CD4-positive, alpha-beta memory T cell (primary cell): ENCODE data around the gene HIC1. TPM values are rescaled to one million over a fixed set of nuclear protein-coding genes. Genes with fewer than 3 reads are reported as not detected.

ENCODE experiments used
- CTCF ChIA-PET: fragments of 350-600 bp; sonication (Branson Sonifier 250); formaldehyde crosslinking; loops from one replicate; lab custom pipeline; 2021; ENCODE audit warnings: inconsistent platforms; ENCODE audit not compliant: partially characterized antibody; lab: Charles Lee
- POLR2A ChIA-PET: fragments of 350-600 bp; sonication (Branson Sonifier 250); formaldehyde crosslinking; loops from one replicate; lab custom pipeline; 2021; ENCODE audit not compliant: partially characterized antibody; lab: Charles Lee
- DNase-seq, 5 donors: peaks; one replicate each; pipeline versions ENCODE4 v3.0.0 to v3.0.0-alpha.2; 2020 to 2022; ENCODE audit warnings: mixed read lengths in 1 of 5
- H3K27ac ChIP-seq: one replicate; pipeline ENCODE4 v1.7.0; 2013; ENCODE audit warnings: low read depth, low read length
- H3K27me3 ChIP-seq: 2 replicates; pipeline ENCODE4 v1.7.0; 2013; ENCODE audit warnings: mild to moderate bottlenecking, low read length, moderate library complexity; ENCODE audit not compliant: insufficient read depth
- H3K36me3 ChIP-seq: 2 replicates; pipeline ENCODE4 v1.7.0; 2013; ENCODE audit warnings: mild to moderate bottlenecking, low read length, moderate library complexity; ENCODE audit not compliant: insufficient read depth
- H3K4me1 ChIP-seq: 2 replicates; pipeline ENCODE4 v1.7.0; 2013; ENCODE audit warnings: mild to moderate bottlenecking, low read length, moderate library complexity; ENCODE audit not compliant: insufficient read depth
- H3K4me3 ChIP-seq, 2 donors: one replicate each; pipeline ENCODE4 v1.7.0; 2013; ENCODE audit warnings: low read length in 2 of 2, mild to moderate bottlenecking in 1 of 2
- H3K9me3 ChIP-seq, 2 donors: one replicate each; pipeline ENCODE4 v1.7.0; 2013; ENCODE audit warnings: low read length in 2 of 2, control low read depth in 1 of 2; ENCODE audit not compliant: control insufficient read depth in 1 of 2
- H3K27ac Mint-ChIP-seq, 7 donors: one replicate each; pipeline ENCODE4 v1.8.0; 2020 to 2021; ENCODE audit warnings: mixed read lengths in 7 of 7, mild to moderate bottlenecking in 6 of 7, inconsistent platforms in 3 of 7, moderate library complexity in 3 of 7
- H3K27me3 Mint-ChIP-seq, 2 donors: one replicate each; pipeline ENCODE4 v1.8.0; 2020 to 2021; ENCODE audit warnings: mixed read lengths in 2 of 2
- H3K36me3 Mint-ChIP-seq, 2 donors: one replicate each; pipeline ENCODE4 v1.8.0; 2020 to 2021; ENCODE audit warnings: mixed read lengths in 2 of 2, inconsistent platforms in 1 of 2, mild to moderate bottlenecking in 1 of 2
- H3K4me1 Mint-ChIP-seq, 4 donors: one replicate each; pipeline ENCODE4 v1.8.0; 2020 to 2021; ENCODE audit warnings: mixed read lengths in 4 of 4, mild to moderate bottlenecking in 1 of 4
- H3K4me3 Mint-ChIP-seq, 8 donors: one replicate each; pipeline ENCODE4 v1.8.0; 2020 to 2021; ENCODE audit warnings: mixed read lengths in 8 of 8, mild to moderate bottlenecking in 7 of 8, moderate library complexity in 6 of 8, inconsistent platforms in 3 of 8
- H3K9me3 Mint-ChIP-seq, 8 donors: one replicate each; pipeline ENCODE4 v1.8.0; 2020 to 2021; ENCODE audit warnings: mixed read lengths in 8 of 8, mild to moderate bottlenecking in 5 of 8, inconsistent platforms in 3 of 8, moderate library complexity in 1 of 8
- intact Hi-C: fragments of 100-400 bp; cut with micrococcal nuclease; formaldehyde crosslinking; loops from one replicate; pipeline ENCODE4 v1.15.1; 2023
- polyA plus RNA-seq, 2 donors: library from polyadenylated mRNA; unstranded; fragments of 300-500 nt; fragmentation: Illumina TruSeq; gene quantifications; one replicate each; pipeline ENCODE4 v1.2.3, GENCODE V29; 2021
- total RNA-seq, 2 experiments: library from RNA; stranded (reverse); gene quantifications; one replicate each; pipeline ENCODE4 v1.2.3, GENCODE V29; 2021

The HIC1 gene
- total and polyA plus RNA-seq, 4 experiments from 2014 or later = 0.39 to 5.2 (median 3.3) TPM

DNA sequence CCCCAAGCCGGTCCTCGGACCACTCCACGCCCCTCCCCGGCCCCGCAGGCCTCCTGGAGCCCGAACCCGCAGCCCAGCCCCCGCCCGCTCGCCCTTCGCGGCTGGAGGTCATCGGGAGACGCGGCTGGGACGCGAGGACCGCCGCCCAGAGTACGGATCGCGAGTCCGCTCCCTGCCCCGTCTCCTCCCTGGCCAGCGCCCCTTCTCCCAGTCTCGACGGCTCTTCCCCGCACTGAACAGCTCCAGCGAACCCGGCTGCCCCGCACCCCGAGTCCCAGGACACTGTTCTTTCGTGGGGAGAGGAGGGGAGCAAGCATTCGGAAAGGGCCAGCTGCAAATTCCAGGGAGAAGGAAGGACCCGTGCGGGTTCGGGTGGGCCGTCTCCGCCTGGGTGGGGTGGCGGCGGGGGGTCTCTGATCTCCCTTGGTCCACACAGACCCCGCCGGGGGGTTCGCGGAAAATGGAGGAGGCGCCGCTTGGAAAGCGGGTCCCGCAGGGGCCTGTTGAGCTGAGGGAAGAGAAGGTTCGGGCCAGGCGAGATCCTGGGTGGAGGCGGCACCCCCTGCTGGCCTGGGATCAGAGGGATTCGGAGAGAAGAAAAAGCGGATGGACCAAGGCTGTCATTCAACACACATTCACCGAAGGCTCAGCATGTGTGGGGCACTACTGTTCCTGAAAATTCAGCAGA is 29.1 kb upstream of the HIC1 start:
- no peaks in the 10 kb centered on the region for H3K36me3 ChIP-seq
- peaks cover 32% of the 10 kb centered on the region for H3K4me1 ChIP-seq
- peak overlapping the region; percentile 38 for H3K27ac ChIP-seq
- no peaks in the 10 kb centered on the region for H3K9me3 ChIP-seq
- POLR2A ChIA-PET = interaction anchor here (0.9 to 1.8 kb wide), 12 partner anchors 9 to 486 kb away, joined by 3 to 8 read pairs (median 3); partner anchors contain the start of genes HIC1, METTL16, OVCA2 and RPA1
- peak overlapping the region in 1 of 2 donors; percentile 57 for H3K4me3 ChIP-seq
- H3K27ac Mint-ChIP-seq = peak overlapping the region in 3 of 7 donors; percentile 21 to 60 (median 57)
- H3K27me3 Mint-ChIP-seq = peaks cover 5 to 12% of the 10 kb centered on the region in 2 donors
- DNase-seq = no peak
- H3K4me1 Mint-ChIP-seq = peaks cover 9 to 36% (median 22%) of the 10 kb centered on the region in 4 donors
- H3K4me3 Mint-ChIP-seq = peak overlapping the region; percentile 83 to 88 (median 86)
- CTCF ChIA-PET = interaction anchor here (0.6 to 1.8 kb wide), 5 partner anchors 12 to 396 kb away, joined by 3 to 10 read pairs (median 4); no protein-coding TSS in a partner anchor
- peaks cover 0 to 6% of the 10 kb centered on the region in 2 donors for H3K36me3 Mint-ChIP-seq
- H3K9me3 Mint-ChIP-seq = peaks cover 0 to 2% (median 0%) of the 10 kb centered on the region in 8 donors
- no peaks in the 10 kb centered on the region for H3K27me3 ChIP-seq
- intact Hi-C loops = loop anchor here (1.0 to 10.0 kb wide), 5 partner anchors 17 to 341 kb away; partner anchors contain the start of genes OVCA2, PRPF8, TSR1 and WDR81

DNA sequence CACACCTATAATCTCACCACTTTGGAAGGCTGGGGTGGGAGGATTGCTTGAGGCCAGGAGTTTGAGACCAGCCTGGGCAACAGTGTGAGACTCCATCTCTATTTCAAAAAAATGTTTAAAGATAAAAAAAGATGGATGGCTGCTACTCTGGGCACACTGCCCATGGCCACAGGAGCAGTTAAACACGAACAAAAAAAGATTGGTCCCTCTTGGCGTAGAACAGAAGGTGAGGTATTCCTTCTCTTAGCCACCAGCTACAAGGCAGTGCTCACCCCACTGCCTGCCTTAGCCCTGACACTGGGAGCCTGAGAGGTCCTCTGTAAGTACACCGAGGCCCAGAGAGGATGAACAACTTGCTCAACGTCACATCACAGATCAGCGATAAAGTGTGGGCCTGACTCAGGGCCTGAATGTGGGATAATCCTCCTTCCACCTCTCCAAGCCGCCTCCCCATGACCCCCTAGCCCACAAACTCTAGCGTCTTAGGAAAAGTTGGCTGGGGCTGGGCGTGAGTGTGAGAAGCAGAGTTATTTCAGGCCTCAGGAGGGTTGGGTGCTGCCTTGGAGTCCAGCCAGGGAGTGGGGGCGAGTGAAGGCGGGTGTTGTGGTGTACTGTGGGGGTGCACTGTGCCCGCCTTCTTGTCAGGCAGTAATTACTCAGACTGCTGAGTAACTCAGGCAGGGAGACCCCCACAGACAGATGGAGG is 27.2 kb upstream of the HIC1 start:
- no peaks in the 10 kb centered on the region for H3K9me3 ChIP-seq
- peaks cover 47% of the 10 kb centered on the region for H3K4me1 ChIP-seq
- peaks cover 14 to 48% (median 27%) of the 10 kb centered on the region in 4 donors for H3K4me1 Mint-ChIP-seq
- H3K36me3 ChIP-seq = no peaks in the 10 kb centered on the region
- H3K27ac Mint-ChIP-seq = peak overlapping the region in 1 of 7 donors; percentile 54
- no peak for DNase-seq
- peaks cover 5 to 12% of the 10 kb centered on the region in 2 donors for H3K27me3 Mint-ChIP-seq
- intact Hi-C loops = loop anchor here (5.0 to 10.0 kb wide), 2 partner anchors 123 to 305 kb away; partner anchors contain the start of gene WDR81
- no peaks in the 10 kb centered on the region for H3K27me3 ChIP-seq
- peaks cover 0 to 2% (median 0%) of the 10 kb centered on the region in 8 donors for H3K9me3 Mint-ChIP-seq
- no peak overlapping the region for H3K4me3 ChIP-seq
- peak overlapping the region in 3 of 8 donors; percentile 6 to 57 (median 30) for H3K4me3 Mint-ChIP-seq
- H3K36me3 Mint-ChIP-seq = peaks cover 0 to 8% of the 10 kb centered on the region in 2 donors
- H3K27ac ChIP-seq = no peak overlapping the region
- POLR2A ChIA-PET = no interaction called here
- CTCF ChIA-PET = interaction anchor here (0.5 kb wide), 1 partner anchor 146 kb away, joined by 3 read pairs; no protein-coding TSS in a partner anchor

DNA sequence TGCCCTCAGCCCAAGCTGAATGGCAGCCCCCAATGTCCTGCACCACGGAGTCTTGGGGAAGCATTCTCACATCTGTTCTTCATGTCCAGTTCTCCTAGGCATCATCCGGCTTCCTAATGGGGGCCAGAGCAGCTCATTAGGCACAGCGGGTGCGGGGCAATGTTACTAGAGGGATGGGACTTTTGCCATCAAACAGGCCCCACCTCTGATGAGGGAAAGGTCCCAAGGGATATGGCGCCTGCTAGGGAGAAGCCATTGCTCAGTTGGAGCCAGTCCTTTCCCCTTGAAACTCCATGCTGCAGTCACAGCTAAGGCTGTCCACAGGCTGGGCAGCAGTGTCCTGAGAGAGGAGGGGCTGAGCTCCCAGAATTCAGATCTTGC is 26.7 kb upstream of the HIC1 start:
- H3K9me3 Mint-ChIP-seq = peaks cover 0 to 2% (median 0%) of the 10 kb centered on the region in 8 donors
- intact Hi-C loops = loop anchor here (5.0 to 10.0 kb wide), 2 partner anchors 123 to 306 kb away; partner anchors contain the start of gene WDR81

DNA sequence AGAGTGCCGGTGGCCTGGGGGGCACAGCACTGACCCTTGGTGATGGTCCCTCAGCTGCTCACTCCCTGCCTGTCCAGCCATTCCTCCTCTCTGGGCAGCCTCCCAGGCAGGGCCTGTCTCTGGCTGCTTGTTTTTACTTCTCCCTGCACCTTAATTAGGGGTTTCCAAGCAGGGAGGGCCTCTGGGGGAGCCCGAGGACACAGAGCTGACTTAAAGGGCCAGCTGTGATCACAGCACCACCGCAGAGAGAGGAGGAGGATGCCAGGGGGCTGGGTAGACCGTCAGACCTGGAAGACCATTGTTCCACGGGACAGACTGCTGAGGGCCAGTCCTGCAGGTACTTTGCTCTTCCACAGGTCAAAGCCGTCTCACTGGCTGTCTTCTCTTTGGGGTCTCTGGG is 26.2 kb upstream of the HIC1 start:
- H3K4me3 Mint-ChIP-seq = peak overlapping the region in 6 of 8 donors; percentile 9 to 46 (median 34)
- H3K9me3 ChIP-seq = no peaks in the 10 kb centered on the region
- H3K4me3 ChIP-seq = no peak overlapping the region
- H3K27ac Mint-ChIP-seq = no peak overlapping the region
- peaks cover 14 to 48% (median 30%) of the 10 kb centered on the region in 4 donors for H3K4me1 Mint-ChIP-seq
- H3K36me3 Mint-ChIP-seq = peaks cover 4 to 8% of the 10 kb centered on the region in 2 donors
- no peaks in the 10 kb centered on the region for H3K27me3 ChIP-seq
- H3K36me3 ChIP-seq = peaks cover 7% of the 10 kb centered on the region
- ChIA-PET CTCF (no interaction called here), POLR2A (no interaction called here)
- peaks cover 0 to 2% (median 0%) of the 10 kb centered on the region in 8 donors for H3K9me3 Mint-ChIP-seq
- intact Hi-C loops = loop anchor here (5.0 to 10.0 kb wide), 2 partner anchors 124 to 306 kb away; partner anchors contain the start of gene WDR81
- H3K4me1 ChIP-seq = peaks cover 43% of the 10 kb centered on the region
- no peak overlapping the region for H3K27ac ChIP-seq
- DNase-seq = no peak
- peaks cover 5 to 12% of the 10 kb centered on the region in 2 donors for H3K27me3 Mint-ChIP-seq

More for the DNA sequence above, 26.7 kb upstream of the HIC1 start:
- ChIA-PET POLR2A (no interaction called here), CTCF (interaction anchor here (0.5 kb wide), 1 partner anchor 146 kb away, joined by 3 read pairs; no protein-coding TSS in a partner anchor)
- H3K4me1 Mint-ChIP-seq = peaks cover 17 to 48% (median 30%) of the 10 kb centered on the region in 4 donors
- no peak for DNase-seq
- H3K4me3 ChIP-seq = no peak overlapping the region
- H3K27me3 ChIP-seq = no peaks in the 10 kb centered on the region
- H3K27ac Mint-ChIP-seq = no peak overlapping the region
- no peak overlapping the region for H3K27ac ChIP-seq
- peak overlapping the region in 4 of 8 donors; percentile 25 to 66 (median 48) for H3K4me3 Mint-ChIP-seq
- H3K27me3 Mint-ChIP-seq = peaks cover 5 to 12% of the 10 kb centered on the region in 2 donors
- peaks cover 45% of the 10 kb centered on the region for H3K4me1 ChIP-seq
- H3K36me3 ChIP-seq = peaks cover 1% of the 10 kb centered on the region
- H3K36me3 Mint-ChIP-seq = peaks cover 2 to 8% of the 10 kb centered on the region in 2 donors
- H3K9me3 ChIP-seq = no peaks in the 10 kb centered on the region

DNA sequence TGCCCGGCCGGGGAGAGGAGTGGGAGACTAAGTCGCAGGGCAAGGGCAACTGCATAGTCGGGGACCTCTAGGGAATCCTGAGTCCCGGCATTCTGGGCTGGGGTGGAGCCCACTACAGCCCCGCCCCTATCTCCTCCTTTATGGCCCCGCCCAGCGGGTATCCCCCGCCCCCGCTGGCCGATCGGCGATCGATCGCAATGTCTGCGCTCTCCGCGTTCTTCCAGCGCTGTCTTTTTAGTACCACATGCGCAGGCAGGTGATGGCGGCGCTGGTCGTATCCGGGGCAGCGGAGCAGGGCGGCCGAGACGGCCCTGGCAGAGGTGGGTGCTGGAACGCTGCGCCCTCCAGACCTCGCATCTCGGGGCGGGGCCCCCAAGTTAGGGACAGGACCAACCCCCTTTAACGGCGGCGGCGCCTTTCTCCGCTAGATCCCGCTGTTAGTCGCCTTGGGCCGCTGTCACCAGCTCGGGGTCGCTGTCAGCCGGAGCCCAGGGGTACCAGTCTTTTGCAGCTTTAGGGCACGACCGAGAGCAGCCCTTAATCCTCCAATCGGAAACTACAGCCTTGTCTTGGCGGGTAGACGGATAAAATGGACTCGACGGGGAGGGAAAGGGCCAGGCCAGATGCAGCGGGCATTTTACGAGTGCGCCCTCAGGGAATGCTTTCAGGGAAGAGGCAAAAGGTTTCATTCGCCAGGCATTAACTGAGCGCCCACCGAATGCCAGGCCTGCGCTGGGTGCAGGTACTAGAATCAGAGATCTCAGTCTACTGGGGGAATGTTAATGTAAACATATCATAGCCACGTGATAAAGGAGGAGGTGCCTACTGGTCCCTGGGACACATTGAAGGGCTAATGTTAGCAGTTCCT is 24.8 kb upstream of the HIC1 start, which contains the start of gene DPH1:
Gene DPH1, plus strand, starts transcription at position 243 of the 868 bp plus-strand sequence. Its CDS starts 17 bp downstream, at position 260.
- peak within 1 kb of the TSS; percentile 91 to 96 (median 94) for H3K4me3 Mint-ChIP-seq
- Histone ChIP-seq H3K27ac (peak within 1 kb of the TSS; percentile 81), H3K36me3 (peaks cover 10% of the 10 kb centered on the region), H3K27me3 (no peaks in the 10 kb centered on the region), H3K4me1 (peaks cover 36% of the 10 kb centered on the region), H3K9me3 (no peaks in the 10 kb centered on the region), H3K4me3 (peak within 1 kb of the TSS; percentile 91 to 98)
- POLR2A ChIA-PET = interaction anchor here (0.6 to 1.8 kb wide), 2 partner anchors 10 to 501 kb away, joined by 3 to 11 read pairs; no protein-coding TSS in a partner anchor
- H3K27ac Mint-ChIP-seq = peak within 1 kb of the TSS; percentile 76 to 97 (median 94)
- DNase-seq = peak; percentile 83 to 88 (median 83)
- peaks cover 14 to 44% (median 30%) of the 10 kb centered on the region in 4 donors for H3K4me1 Mint-ChIP-seq
- intact Hi-C loops = loop anchor here (1.0 to 10.0 kb wide), 4 partner anchors 11 to 308 kb away; partner anchors contain the start of gene WDR81
- no peaks in the 10 kb centered on the region for H3K9me3 Mint-ChIP-seq
- H3K36me3 Mint-ChIP-seq = peaks cover 4 to 8% of the 10 kb centered on the region in 2 donors
- peaks cover 5 to 12% of the 10 kb centered on the region in 2 donors for H3K27me3 Mint-ChIP-seq
- CTCF ChIA-PET = no interaction called here

DNA sequence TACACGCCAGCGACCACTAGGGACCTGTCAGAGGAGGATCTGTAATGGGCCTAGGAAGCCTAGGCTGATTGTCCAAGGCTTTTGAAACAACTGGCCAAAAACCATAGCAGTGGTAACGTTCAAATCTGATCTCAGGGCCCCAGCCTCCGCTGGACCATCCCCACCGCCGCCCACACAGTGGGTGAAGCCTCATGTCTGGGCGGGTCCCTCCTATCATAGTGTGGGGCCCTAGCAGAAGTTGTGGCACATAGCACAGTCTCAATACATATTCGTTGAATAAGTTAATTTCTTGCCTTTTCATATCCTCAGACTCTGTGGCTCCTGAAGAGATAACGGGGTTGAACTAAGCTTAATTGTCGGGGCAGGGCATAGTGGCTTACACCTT is 24.1 kb upstream of the HIC1 start:
- intact Hi-C loops = loop anchor here (1.0 kb wide), 2 partner anchors 11 to 19 kb away; no protein-coding TSS in a partner anchor
- POLR2A ChIA-PET = interaction anchor here (0.6 to 1.8 kb wide), 2 partner anchors 10 to 501 kb away, joined by 3 to 11 read pairs; no protein-coding TSS in a partner anchor
- H3K27me3 ChIP-seq = no peaks in the 10 kb centered on the region
- peak overlapping the region; percentile 76 to 97 (median 94) for H3K27ac Mint-ChIP-seq
- no peaks in the 10 kb centered on the region for H3K9me3 Mint-ChIP-seq
- no peak for DNase-seq
- peak overlapping the region; percentile 91 to 96 (median 94) for H3K4me3 Mint-ChIP-seq
- peaks cover 13 to 38% (median 26%) of the 10 kb centered on the region in 4 donors for H3K4me1 Mint-ChIP-seq
- H3K36me3 Mint-ChIP-seq = peaks cover 4 to 10% of the 10 kb centered on the region in 2 donors
- H3K9me3 ChIP-seq = no peaks in the 10 kb centered on the region
- peak overlapping the region; percentile 91 to 98 for H3K4me3 ChIP-seq
- peaks cover 34% of the 10 kb centered on the region for H3K4me1 ChIP-seq
- CTCF ChIA-PET = interaction anchor here (0.6 to 0.9 kb wide), 2 partner anchors 10 to 382 kb away, joined by 3 read pairs; no protein-coding TSS in a partner anchor
- peaks cover 10% of the 10 kb centered on the region for H3K36me3 ChIP-seq
- H3K27ac ChIP-seq = peak overlapping the region; percentile 81
- H3K27me3 Mint-ChIP-seq = peaks cover 5 to 10% of the 10 kb centered on the region in 2 donors
